ENCODE results near the gene CD3E. TPM values are rescaled to one million over a fixed set of nuclear protein-coding genes. Genes with fewer than 3 reads are reported as not detected.

CD3E gene
- total RNA-seq, 4 donors from 2014 or later: 0.48 to 2.4 TPM; not detected in 2

DNA sequence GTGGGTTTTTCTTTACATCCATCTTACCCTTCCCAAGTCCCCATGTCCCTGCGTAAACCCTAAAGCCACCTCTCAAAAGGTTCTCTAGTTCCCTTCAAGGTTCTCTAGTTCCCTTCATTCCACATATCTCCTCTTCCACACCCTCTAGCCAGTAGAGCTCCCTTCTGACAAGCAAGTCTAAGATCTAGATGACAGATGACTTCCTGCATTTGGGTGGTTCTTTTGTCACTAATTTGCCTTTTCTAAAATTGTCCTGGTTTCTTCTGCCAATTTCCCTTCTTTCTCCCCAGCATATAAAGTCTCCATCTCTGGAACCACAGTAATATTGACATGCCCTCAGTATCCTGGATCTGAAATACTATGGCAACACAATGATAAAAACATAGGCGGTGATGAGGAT lies 7.8 kb downstream of the CD3E start:
- no peaks in the 10 kb centered on the region for H3K9me3 ChIP-seq
- no peak for TF ChIP-seq POLR2A (IDR thresholded peaks at IDR 0.05)
- TF ChIP-seq CTCF (IDR thresholded peaks at IDR 0.05): no peak
- H3K36me3 ChIP-seq: no peaks in the 10 kb centered on the region
- peaks cover 0 to 6% of the 10 kb centered on the region in 2 donors for H3K27me3 ChIP-seq
- no peak for DNase-seq
- no peak overlapping the region for H3K4me3 ChIP-seq
- H3K4me1 ChIP-seq: no peaks in the 10 kb centered on the region
- intact Hi-C loops (cut with DNase I; ENCODE audit: low total_unique reads): no loop called here
- no peak overlapping the region for H3K27ac ChIP-seq

DNA sequence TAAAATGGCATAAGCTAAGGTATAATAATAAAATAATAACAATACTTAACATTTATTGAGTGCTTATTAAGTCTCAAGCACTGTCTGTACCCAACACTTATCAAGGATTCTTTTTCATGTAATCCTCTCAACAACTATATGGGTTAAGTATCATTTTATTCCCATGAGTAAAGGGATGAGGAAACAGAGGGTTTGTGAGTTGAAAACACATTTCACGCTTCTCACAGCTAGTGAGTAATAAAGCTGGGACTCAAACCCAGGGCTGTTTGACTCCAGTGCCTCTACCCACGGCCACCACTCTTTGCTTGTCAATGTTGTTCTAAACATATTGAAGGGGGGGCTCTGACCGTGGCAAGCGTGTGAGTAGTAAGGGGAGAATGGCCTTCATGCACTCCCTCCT lies 8.7 kb downstream of the CD3E start:
- TF ChIP-seq POLR2A (IDR thresholded peaks at IDR 0.05) (no peak), CTCF (IDR thresholded peaks at IDR 0.05) (no peak)
- Histone ChIP-seq H3K9me3 (no peaks in the 10 kb centered on the region), H3K27ac (no peak overlapping the region), H3K27me3 (peaks cover 0 to 6% of the 10 kb centered on the region in 2 donors), H3K4me1 (no peaks in the 10 kb centered on the region), H3K4me3 (no peak overlapping the region), H3K36me3 (no peaks in the 10 kb centered on the region)
- intact Hi-C loops (cut with DNase I; ENCODE audit: low total_unique reads): no loop called here
- DNase-seq: no peak

- intact Hi-C loops (cut with DNase I; ENCODE audit: low total_unique reads): no loop called here
- peaks cover 0 to 6% of the 10 kb centered on the region in 2 donors for H3K27me3 ChIP-seq
- no peaks in the 10 kb centered on the region for H3K9me3 ChIP-seq
- no peak overlapping the region for H3K4me3 ChIP-seq
- H3K4me1 ChIP-seq: no peaks in the 10 kb centered on the region
- TF ChIP-seq CTCF (IDR thresholded peaks at IDR 0.05) (no peak), POLR2A (IDR thresholded peaks at IDR 0.05) (no peak)
- H3K27ac ChIP-seq: no peak overlapping the region
- no peak for DNase-seq
- H3K36me3 ChIP-seq: no peaks in the 10 kb centered on the region
These were observed 10.5 kb downstream of the CD3E start for GRCh38 chr11:118314988-118315411.

GRCh38 chr11:118318124-118318523 lies 13.6 kb downstream of the CD3E start:
- DNase-seq: no peak
- intact Hi-C loops (cut with DNase I; ENCODE audit: low total_unique reads): no loop called here
- H3K4me3 ChIP-seq: no peak overlapping the region
- TF ChIP-seq POLR2A (IDR thresholded peaks at IDR 0.05): no peak
- no peak for TF ChIP-seq CTCF (IDR thresholded peaks at IDR 0.05)
- no peaks in the 10 kb centered on the region for H3K4me1 ChIP-seq
- no peak overlapping the region for H3K27ac ChIP-seq
- no peaks in the 10 kb centered on the region for H3K9me3 ChIP-seq
- H3K36me3 ChIP-seq: no peaks in the 10 kb centered on the region
- H3K27me3 ChIP-seq: peaks cover 0 to 6% of the 10 kb centered on the region in 2 donors

- Histone ChIP-seq H3K9me3 (no peaks in the 10 kb centered on the region), H3K27me3 (peaks cover 0 to 1% of the 10 kb centered on the region in 2 donors), H3K4me3 (no peak overlapping the region), H3K36me3 (no peaks in the 10 kb centered on the region), H3K27ac (no peak overlapping the region), H3K4me1 (no peaks in the 10 kb centered on the region)
- DNase-seq: no peak
- TF ChIP-seq POLR2A (IDR thresholded peaks at IDR 0.05) (no peak), CTCF (IDR thresholded peaks at IDR 0.05) (no peak)
- intact Hi-C loops (cut with DNase I; ENCODE audit: low total_unique reads): no loop called here
These were observed 14.2 kb downstream of the CD3E start for GRCh38 chr11:118318581-118319336.

Measured in uterus (tissue), 4 donors.